H9 (cell line): Measurements from ENCODE around the gene SLC2A9. TPM values are rescaled to one million over a fixed set of nuclear protein-coding genes. Genes with fewer than 3 reads are reported as not detected.

ENCODE experiments used
- DNase-seq: peaks from one replicate; pipeline ENCODE4 v3.0.0-alpha.2; 2017
- H2AFZ ChIP-seq: one replicate; pipeline ENCODE4 v1.6.1; 2013; ENCODE audit warnings: mild to moderate bottlenecking, low read length, control low read depth, moderate library complexity
- H2AK5ac ChIP-seq: 2 replicates; pipeline ENCODE4 v1.6.1; 2013; ENCODE audit warnings: low read length, control low read depth, mixed read lengths; ENCODE audit not compliant: insufficient read length
- H2BK120ac ChIP-seq: one replicate; pipeline ENCODE4 v1.6.1; 2013; ENCODE audit warnings: low read depth, mild to moderate bottlenecking, low read length, control low read depth, inconsistent platforms; ENCODE audit not compliant: poor library complexity, severe bottlenecking
- H2BK12ac ChIP-seq: 2 replicates; pipeline ENCODE4 v1.6.1; 2013; ENCODE audit warnings: low read length, control low read depth, mixed read lengths, low read depth; ENCODE audit not compliant: insufficient read length
- H2BK15ac ChIP-seq: 2 replicates; pipeline ENCODE4 v1.6.1; 2013; ENCODE audit warnings: low read depth, low read length, control low read depth
- H2BK20ac ChIP-seq: one replicate; pipeline ENCODE4 v1.6.1; 2013; ENCODE audit warnings: low read depth, mild to moderate bottlenecking, low read length, control low read depth, inconsistent platforms; ENCODE audit not compliant: poor library complexity, severe bottlenecking
- H2BK5ac ChIP-seq: 2 replicates; pipeline ENCODE4 v1.6.1; 2013; ENCODE audit warnings: low read length, control low read depth, mixed read lengths; ENCODE audit not compliant: insufficient read length
- H3K14ac ChIP-seq: 2 replicates; pipeline ENCODE4 v1.6.1; 2013; ENCODE audit warnings: low read length, control low read depth; ENCODE audit not compliant: insufficient read depth
- H3K18ac ChIP-seq: 2 replicates; pipeline ENCODE4 v1.6.1; 2013; ENCODE audit warnings: low read depth, mild to moderate bottlenecking, mixed read lengths, low read length, control low read depth; ENCODE audit not compliant: insufficient read length
- H3K23ac ChIP-seq: 2 replicates; pipeline ENCODE4 v1.6.1; 2013; ENCODE audit warnings: low read length, control low read depth, mixed read lengths, low read depth; ENCODE audit not compliant: insufficient read length
- H3K23me2 ChIP-seq: 2 replicates; pipeline ENCODE4 v1.6.1; 2013; ENCODE audit warnings: low read depth, mild to moderate bottlenecking, mixed read lengths, low read length, control low read depth; ENCODE audit not compliant: insufficient read length, poor library complexity, severe bottlenecking
- H3K27ac ChIP-seq: 2 replicates; pipeline ENCODE4 v1.5.1; 2013; ENCODE audit warnings: low read length, control low read depth, mixed read lengths, low read depth; ENCODE audit not compliant: insufficient read length
- H3K27me3 ChIP-seq: 2 replicates; pipeline ENCODE4 v1.6.1; 2013; ENCODE audit warnings: low read length, control low read depth, inconsistent platforms; ENCODE audit not compliant: insufficient read depth
- H3K4ac ChIP-seq: 2 replicates; pipeline ENCODE4 v1.6.1; 2013; ENCODE audit warnings: low read depth, mild to moderate bottlenecking, control low read depth, inconsistent platforms, low read length, moderate library complexity
- H3K4me1 ChIP-seq: 2 replicates; pipeline ENCODE4 v1.6.1; 2013; ENCODE audit warnings: low read length, control low read depth, inconsistent platforms; ENCODE audit not compliant: insufficient read depth
- H3K4me2 ChIP-seq: 2 replicates; pipeline ENCODE4 v1.6.1; 2013; ENCODE audit warnings: low read length, control low read depth, mixed read lengths; ENCODE audit not compliant: insufficient read length, insufficient read depth
- H3K56ac ChIP-seq: 2 replicates; pipeline ENCODE4 v1.6.1; 2013; ENCODE audit warnings: low read depth, mild to moderate bottlenecking, mixed read lengths, low read length, control low read depth; ENCODE audit not compliant: insufficient read length
- H3K79me1 ChIP-seq: 2 replicates; pipeline ENCODE4 v1.6.1; 2013; ENCODE audit warnings: low read depth, mild to moderate bottlenecking, moderate library complexity, low read length, control low read depth, inconsistent platforms; ENCODE audit not compliant: insufficient read depth, poor library complexity, severe bottlenecking
- H3K79me2 ChIP-seq: 2 replicates; pipeline ENCODE4 v1.6.1; 2013; ENCODE audit warnings: low read length, control low read depth, inconsistent platforms; ENCODE audit not compliant: insufficient read depth
- H3K9ac ChIP-seq: 2 replicates; pipeline ENCODE4 v1.6.1; 2013; ENCODE audit warnings: low read length, control low read depth, mixed read lengths; ENCODE audit not compliant: insufficient read length; ENCODE audit errors: extremely low read depth
- H3K9me3 ChIP-seq: one replicate; pipeline ENCODE4 v1.6.1; 2013; ENCODE audit warnings: low read depth, low read length, inconsistent platforms; ENCODE audit not compliant: control insufficient read depth
- H3T11ph ChIP-seq: one replicate; pipeline ENCODE4 v1.6.1; 2013; ENCODE audit warnings: mild to moderate bottlenecking, low read length, control low read depth, inconsistent platforms
- H4K20me1 ChIP-seq: one replicate; pipeline ENCODE4 v1.6.1; 2013; ENCODE audit not compliant: control insufficient read depth, insufficient read length, insufficient read depth
- H4K5ac ChIP-seq: 2 replicates; pipeline ENCODE4 v1.6.1; 2013; ENCODE audit warnings: low read depth, mild to moderate bottlenecking, mixed read lengths, low read length, control low read depth; ENCODE audit not compliant: insufficient read length
- H4K8ac ChIP-seq: replicated peaks from 2 replicates; pipeline ENCODE4 v1.6.1; 2013; ENCODE audit warnings: low read length, control low read depth, mixed read lengths, low read depth; ENCODE audit not compliant: insufficient read length
- H4K91ac ChIP-seq: 2 replicates; pipeline ENCODE4 v1.6.1; 2013; ENCODE audit warnings: low read depth, mild to moderate bottlenecking, moderate library complexity, mixed read lengths, low read length, control low read depth; ENCODE audit not compliant: insufficient read length
- H3K27ac Mint-ChIP-seq, 3 experiments: 2 replicates in 2 of 3; 3 replicates in 1 of 3; pipeline ENCODE4 v1.8.0; 2020 to 2021; ENCODE audit warnings: mixed read lengths in 3 of 3, mild to moderate bottlenecking in 1 of 3, moderate library complexity in 1 of 3
- H3K27me3 Mint-ChIP-seq: 2 replicates; pipeline ENCODE4 v1.8.0; 2021; ENCODE audit warnings: low read depth, mild to moderate bottlenecking, moderate library complexity, mixed read lengths
- H3K36me3 Mint-ChIP-seq, 3 experiments: 2 replicates in 2 of 3; 3 replicates in 1 of 3; pipeline ENCODE4 v1.8.0; 2020 to 2021; ENCODE audit warnings: low read depth in 3 of 3, mixed read lengths in 3 of 3; ENCODE audit not compliant: insufficient read depth in 1 of 3
- H3K4me1 Mint-ChIP-seq, 2 experiments: 2 replicates each; pipeline ENCODE4 v1.8.0; 2020; ENCODE audit warnings: mixed read lengths in 2 of 2
- H3K4me3 Mint-ChIP-seq, 2 experiments: 2 replicates in 1 of 2; 3 replicates in 1 of 2; pipeline ENCODE4 v1.8.0; 2020 to 2021; ENCODE audit warnings: mild to moderate bottlenecking in 2 of 2, mixed read lengths in 2 of 2, moderate library complexity in 1 of 2
- H3K9me3 Mint-ChIP-seq, 2 experiments: 2 replicates in 1 of 2; 3 replicates in 1 of 2; pipeline ENCODE4 v1.8.0; 2020; ENCODE audit warnings: mild to moderate bottlenecking in 2 of 2, mixed read lengths in 2 of 2, moderate library complexity in 1 of 2
- CTCF ChIP-seq: fragments of 200-600 bp; sonication (generic); conservative IDR thresholded peaks from 3 replicates; pipeline ENCODE4 v1.8.0; 2021; ENCODE audit warnings: antibody characterized with exemption, mild to moderate bottlenecking
- WGBS: extraction: QIAGEN DNeasy Blood & Tissue Kit; methylation state at CpG from one replicate; pipeline ENCODE4 v1.1.7; 2013; ENCODE audit warnings: missing lambda C conversion rate, low lambda C conversion rate, mixed read lengths; ENCODE audit not compliant: insufficient read length; ENCODE audit errors: extremely low coverage; 5-methylcytosine and 5-hydroxymethylcytosine counted together
- total RNA-seq: library from RNA; stranded (reverse); gene quantifications from 2 replicates; pipeline ENCODE4 v1.2.1, GENCODE V29; 2021

SLC2A9 gene
- total RNA-seq, 1 experiment from 2014 or later = 0.79 TPM

- no peak overlapping the region for H2AFZ ChIP-seq
- no peaks in the 10 kb centered on the region for H3K9me3 ChIP-seq
- peaks cover 4 to 6% (median 5%) of the 10 kb centered on the region in 3 experiments; a peak in 6 of 7 replicates for H3K36me3 Mint-ChIP-seq
- H2BK5ac ChIP-seq = no peak overlapping the region
- H3K79me1 ChIP-seq = no peaks in the 10 kb centered on the region
- no peak overlapping the region for H3K56ac ChIP-seq
- no peak overlapping the region for H3K27ac ChIP-seq
- no peak for TF ChIP-seq CTCF
- no peak overlapping the region for H3T11ph ChIP-seq
- H2BK120ac ChIP-seq = no peak overlapping the region
- no peak overlapping the region for H2BK12ac ChIP-seq
- no peak overlapping the region for H2BK15ac ChIP-seq
- H4K91ac ChIP-seq = no peak overlapping the region
- no peak overlapping the region for H4K5ac ChIP-seq
- peaks cover 5 to 6% of the 10 kb centered on the region in 2 experiments; a peak in 4 of 5 replicates for H3K9me3 Mint-ChIP-seq
- peaks cover 34% of the 10 kb centered on the region for H3K27me3 Mint-ChIP-seq
- H3K27me3 ChIP-seq = no peaks in the 10 kb centered on the region
- no peak overlapping the region for H4K8ac ChIP-seq
- no peak overlapping the region for H3K4me2 ChIP-seq
- no peak overlapping the region for H2BK20ac ChIP-seq
- H3K9ac ChIP-seq = no peak overlapping the region
- no peak for DNase-seq
- no CpG with 5 or more reads among the region's 7 CpGs for WGBS
- no peak overlapping the region for H3K4ac ChIP-seq
- peaks cover 4 to 8% of the 10 kb centered on the region in 2 experiments for H3K4me1 Mint-ChIP-seq
- no peak overlapping the region for H3K14ac ChIP-seq
- no peak overlapping the region for H3K18ac ChIP-seq
- H4K20me1 ChIP-seq = no peaks in the 10 kb centered on the region
- no peak overlapping the region for H3K23ac ChIP-seq
- H3K27ac Mint-ChIP-seq = no peak overlapping the region; a peak in 1 of 7 replicates
- H3K23me2 ChIP-seq = no peaks in the 10 kb centered on the region
- no peak overlapping the region for H3K4me3 Mint-ChIP-seq
- no peaks in the 10 kb centered on the region for H3K79me2 ChIP-seq
- H2AK5ac ChIP-seq = no peak overlapping the region
- no peaks in the 10 kb centered on the region for H3K4me1 ChIP-seq
Measured at GRCh38 chr4:9984621-9985020, 36.7 kb downstream of the SLC2A9 start.
